GM23248 (cell line): ENCODE data around the gene TCHH. TPM values are rescaled to one million over a fixed set of nuclear protein-coding genes. Genes with fewer than 3 reads are reported as not detected.
"Not testable (repeated sequence)": the region's sequence is repeated elsewhere in the genome, so short reads cannot be mapped to it uniquely, and the experiment has no call there.

Source experiments
- DNase-seq: peaks from one replicate; pipeline ENCODE4 v3.0.0-alpha.2; 2015
- H2AFZ ChIP-seq: fragments of 200-600 bp; sonication (generic); 2 replicates; pipeline ENCODE4 v1.6.1; 2016; ENCODE audit warnings: antibody characterized with exemption
- H3F3A ChIP-seq: fragments of 200-600 bp; sonication (generic); 2 replicates; pipeline ENCODE4 v1.6.1; 2016; ENCODE audit warnings: mild to moderate bottlenecking, antibody characterized with exemption, mixed run types; ENCODE audit not compliant: insufficient read depth
- H3K27ac ChIP-seq: fragments of 200-600 bp; sonication (generic); 2 replicates; pipeline ENCODE4 v1.5.1; 2016; ENCODE audit warnings: mild to moderate bottlenecking
- H3K27me3 ChIP-seq: fragments of 200-600 bp; sonication (generic); replicated peaks from 2 replicates; pipeline ENCODE4 v1.6.1; 2016; ENCODE audit warnings: mild to moderate bottlenecking; ENCODE audit not compliant: insufficient read depth
- H3K36me3 ChIP-seq: fragments of 200-600 bp; sonication (generic); 2 replicates; pipeline ENCODE4 v1.6.1; 2016; ENCODE audit warnings: low read depth, mild to moderate bottlenecking
- H3K4me1 ChIP-seq: fragments of 200-600 bp; sonication (generic); 2 replicates; pipeline ENCODE4 v1.6.1; 2016; ENCODE audit warnings: mild to moderate bottlenecking; ENCODE audit not compliant: insufficient read depth
- H3K4me2 ChIP-seq: fragments of 200-600 bp; sonication (generic); one replicate; pipeline ENCODE4 v1.6.1; 2016; ENCODE audit warnings: mild to moderate bottlenecking; ENCODE audit not compliant: unreplicated experiment
- H3K4me3 ChIP-seq: fragments of 200-600 bp; sonication (generic); 2 replicates; pipeline ENCODE4 v1.5.1; 2016; ENCODE audit warnings: mild to moderate bottlenecking
- H3K79me2 ChIP-seq: fragments of 200-600 bp; sonication (generic); 2 replicates; pipeline ENCODE4 v1.6.1; 2016; ENCODE audit warnings: mild to moderate bottlenecking; ENCODE audit not compliant: insufficient read depth
- H3K9ac ChIP-seq: fragments of 200-600 bp; sonication (generic); 2 replicates; pipeline ENCODE4 v1.6.1; 2016; ENCODE audit warnings: mild to moderate bottlenecking
- H3K9me2 ChIP-seq: fragments of 200-600 bp; sonication (generic); 2 replicates; pipeline ENCODE4 v1.6.1; 2016; ENCODE audit warnings: mixed run types, mild to moderate bottlenecking, moderate library complexity; ENCODE audit not compliant: insufficient read depth
- H3K9me3 ChIP-seq: fragments of 200-600 bp; sonication (generic); one replicate; pipeline ENCODE4 v1.6.1; 2017; ENCODE audit warnings: low read depth
- H4K20me1 ChIP-seq: fragments of 200-600 bp; sonication (generic); 2 replicates; pipeline ENCODE4 v1.6.0; 2016; ENCODE audit not compliant: insufficient read depth
- EZH2 ChIP-seq: fragments of 200-600 bp; sonication (generic); IDR thresholded peaks from 2 replicates; pipeline ENCODE4 v1.6.1; 2018; ENCODE audit warnings: antibody characterized with exemption, mild to moderate bottlenecking; ENCODE audit not compliant: insufficient read depth, poor library complexity, severe bottlenecking
- EZH2phosphoT487 ChIP-seq: fragments of 200-600 bp; sonication (generic); IDR thresholded peaks from 2 replicates; pipeline ENCODE4 v1.6.1; 2018; ENCODE audit warnings: antibody characterized with exemption, moderate library complexity, mild to moderate bottlenecking, low read depth; ENCODE audit not compliant: insufficient read depth
- WGBS, 2 experiments: methylation state at CpG; one replicate each; pipeline ENCODE4 v1.1.6; 2015 to 2017; ENCODE audit warnings: low lambda C conversion rate in 2 of 2, low coverage in 1 of 2; ENCODE audit errors: missing lambda C conversion rate in 2 of 2; 5-methylcytosine and 5-hydroxymethylcytosine counted together
- in situ Hi-C: fragments of 300-500 bp; cut with MboI; formaldehyde crosslinking; loops from 2 replicates; pipeline ENCODE4 v1.15.0; 2020
- polyA plus RNA-seq: library from polyadenylated mRNA; unstranded; fragments of >200 nt; fragmentation: Nextera tagmentation; extraction: Ambion mirVana; gene quantifications from 2 replicates; pipeline ENCODE4 v1.2.1, GENCODE V29; 2016
- total RNA-seq: library from RNA; depleted of rRNA; stranded (reverse); fragments of >200 nt; shearing (Covaris generic); gene quantifications from 2 replicates; pipeline ENCODE4 v1.2.3, GENCODE V29; 2014

The TCHH gene
- total and polyA plus RNA-seq, 2 experiments from 2014 or later, result 0.08 to 0.22 TPM

GRCh38 chr1:152096931-152097330 is 18.3 kb downstream of the TCHH start:
- peaks cover 16% of the 10 kb centered on the region for H3K27me3 ChIP-seq
- in situ Hi-C loops, result no loop called here

GRCh38 chr1:152089014-152089674 is 26.1 kb downstream of the TCHH start, which contains the start of gene TCHHL1:
Gene TCHHL1, minus strand, starts transcription at chr1:152089064. Its CDS starts 921 bp downstream, at chr1:152088143.
- in situ Hi-C loops, result no loop called here
- no peaks in the 10 kb centered on the region for H3F3A ChIP-seq
- no peaks in the 10 kb centered on the region for H3K9me2 ChIP-seq
- no peak for DNase-seq
- H4K20me1 ChIP-seq, result no peaks in the 10 kb centered on the region
- H3K27me3 ChIP-seq, result peaks cover 36% of the 10 kb centered on the region
- H3K4me3 ChIP-seq, result no peak within 1 kb of the TSS
- H3K4me2 ChIP-seq, result no peak within 1 kb of the TSS
- no peaks in the 10 kb centered on the region for H3K4me1 ChIP-seq
- TF ChIP-seq EZH2phosphoT487 (no peak), EZH2 (no peak)
- H3K9ac ChIP-seq, result no peak within 1 kb of the TSS
- no peaks in the 10 kb centered on the region for H3K36me3 ChIP-seq
- no peaks in the 10 kb centered on the region for H3K79me2 ChIP-seq
- 20 to 29% methylated on average over 5 of the region's 5 CpGs for WGBS, 2 experiments
- no peak within 1 kb of the TSS for H3K27ac ChIP-seq
- H3K9me3 ChIP-seq, result no peaks in the 10 kb centered on the region
- H2AFZ ChIP-seq, result no peak within 1 kb of the TSS

More at GRCh38 chr1:152096931-152097330, 18.3 kb downstream of the TCHH start:
- Histone ChIP-seq H3K79me2 (no peaks in the 10 kb centered on the region), H3K9ac (no peak overlapping the region), H3K9me2 (peaks cover 4% of the 10 kb centered on the region; the same call in 1 of the 2 replicates), H3K36me3 (no peaks in the 10 kb centered on the region), H3K9me3 (no peaks in the 10 kb centered on the region), H3K4me1 (no peaks in the 10 kb centered on the region), H3K4me2 (no peak overlapping the region), H2AFZ (no peak overlapping the region), H4K20me1 (no peaks in the 10 kb centered on the region), H3K4me3 (no peak overlapping the region), H3K27ac (no peak overlapping the region), H3F3A (no peaks in the 10 kb centered on the region)
- TF ChIP-seq EZH2 (no peak), EZH2phosphoT487 (no peak)
- no peak for DNase-seq
- 24 to 33% methylated on average over 3 of the region's 3 CpGs for WGBS, 2 experiments

- Histone ChIP-seq H3K36me3 (no peaks in the 10 kb centered on the region), H3K9ac (no peak overlapping the region), H3K9me2 (no peaks in the 10 kb centered on the region), H3K79me2 (no peaks in the 10 kb centered on the region), H3K27me3 (peaks cover 33% of the 10 kb centered on the region), H3K4me2 (no peak overlapping the region), H2AFZ (no peak overlapping the region), H3K4me3 (no peak overlapping the region), H3K27ac (no peak overlapping the region), H3K4me1 (no peaks in the 10 kb centered on the region), H3K9me3 (no peaks in the 10 kb centered on the region), H3F3A (no peaks in the 10 kb centered on the region), H4K20me1 (no peaks in the 10 kb centered on the region)
- in situ Hi-C loops, result no loop called here
- no peak for DNase-seq
- TF ChIP-seq EZH2phosphoT487 (no peak), EZH2 (no peak)
These were observed 28.5 kb downstream of the TCHH start for GRCh38 chr1:152086760-152087159.

- no peak for DNase-seq
- Histone ChIP-seq H3K79me2 (no peaks in the 10 kb centered on the region), H3K27me3 (peaks cover 28% of the 10 kb centered on the region), H3F3A (no peaks in the 10 kb centered on the region), H3K36me3 (no peaks in the 10 kb centered on the region), H3K4me1 (no peaks in the 10 kb centered on the region), H3K9me2 (no peaks in the 10 kb centered on the region), H3K9ac (no peak overlapping the region), H2AFZ (no peak overlapping the region), H3K9me3 (no peaks in the 10 kb centered on the region), H3K4me3 (no peak overlapping the region), H3K4me2 (no peak overlapping the region), H3K27ac (no peak overlapping the region), H4K20me1 (no peaks in the 10 kb centered on the region)
- in situ Hi-C loops, result no loop called here
- 0 to 9% methylated on average over 1 of the region's 1 CpG for WGBS, 2 experiments
- TF ChIP-seq EZH2, result no peak
- TF ChIP-seq EZH2phosphoT487, result no peak
These were observed 30.4 kb downstream of the TCHH start for GRCh38 chr1:152084853-152085252.

GRCh38 chr1:152081026-152081425 is 34.2 kb downstream of the TCHH start:
- DNase-seq, H2AFZ ChIP-seq, H3K4me1 ChIP-seq, H4K20me1 ChIP-seq, H3K27ac ChIP-seq, H3K36me3 ChIP-seq, H3K9ac ChIP-seq, H3K4me2 ChIP-seq, H3K79me2 ChIP-seq, H3K9me2 ChIP-seq, H3F3A ChIP-seq, H3K9me3 ChIP-seq, H3K4me3 ChIP-seq, in situ Hi-C loops, H3K27me3 ChIP-seq: not testable (repeated sequence)
- 77% methylated on average over 11 to 16 of the region's 17 CpGs for WGBS, 2 experiments

GRCh38 chr1:152080494-152080893 is 34.8 kb downstream of the TCHH start:
- H3K79me2 ChIP-seq, H2AFZ ChIP-seq, H3K9ac ChIP-seq, H3K27ac ChIP-seq, H3K9me3 ChIP-seq, H3K4me2 ChIP-seq, H3K4me1 ChIP-seq, H3K9me2 ChIP-seq, H4K20me1 ChIP-seq, DNase-seq, in situ Hi-C loops, H3K4me3 ChIP-seq, H3K36me3 ChIP-seq, H3F3A ChIP-seq: not testable (repeated sequence)
- peaks cover 12% of the 10 kb centered on the region for H3K27me3 ChIP-seq
- WGBS, 2 experiments, result 60 to 64% methylated on average over 17 of the region's 17 CpGs
